ENCODE results near the gene MSL2.
"Not testable (repeated sequence)": the region's sequence is repeated elsewhere in the genome, so short reads cannot be mapped to it uniquely, and the experiment has no call there.

DNA sequence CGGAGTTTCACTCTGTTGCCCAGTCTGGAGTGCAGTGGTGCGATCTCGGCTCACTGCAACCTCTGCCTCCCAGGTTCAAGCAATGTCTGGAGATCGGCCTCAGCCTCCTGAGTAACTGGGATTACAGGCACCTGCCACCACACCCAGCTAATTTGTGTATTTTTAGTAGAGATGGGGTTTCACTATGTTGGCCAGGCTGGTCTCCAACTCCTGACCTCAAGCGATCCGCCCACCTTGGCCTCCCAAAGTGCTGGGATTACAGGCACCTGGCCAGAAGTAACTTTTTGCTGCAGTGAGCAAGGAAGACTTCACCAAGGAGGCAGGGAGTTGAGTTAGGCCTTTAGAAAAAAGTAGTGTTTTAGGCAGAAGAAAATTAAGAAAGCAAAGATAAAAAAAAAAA is 3.9 kb downstream of the MSL2 start:
- TF ChIP-seq, protein P1, sequence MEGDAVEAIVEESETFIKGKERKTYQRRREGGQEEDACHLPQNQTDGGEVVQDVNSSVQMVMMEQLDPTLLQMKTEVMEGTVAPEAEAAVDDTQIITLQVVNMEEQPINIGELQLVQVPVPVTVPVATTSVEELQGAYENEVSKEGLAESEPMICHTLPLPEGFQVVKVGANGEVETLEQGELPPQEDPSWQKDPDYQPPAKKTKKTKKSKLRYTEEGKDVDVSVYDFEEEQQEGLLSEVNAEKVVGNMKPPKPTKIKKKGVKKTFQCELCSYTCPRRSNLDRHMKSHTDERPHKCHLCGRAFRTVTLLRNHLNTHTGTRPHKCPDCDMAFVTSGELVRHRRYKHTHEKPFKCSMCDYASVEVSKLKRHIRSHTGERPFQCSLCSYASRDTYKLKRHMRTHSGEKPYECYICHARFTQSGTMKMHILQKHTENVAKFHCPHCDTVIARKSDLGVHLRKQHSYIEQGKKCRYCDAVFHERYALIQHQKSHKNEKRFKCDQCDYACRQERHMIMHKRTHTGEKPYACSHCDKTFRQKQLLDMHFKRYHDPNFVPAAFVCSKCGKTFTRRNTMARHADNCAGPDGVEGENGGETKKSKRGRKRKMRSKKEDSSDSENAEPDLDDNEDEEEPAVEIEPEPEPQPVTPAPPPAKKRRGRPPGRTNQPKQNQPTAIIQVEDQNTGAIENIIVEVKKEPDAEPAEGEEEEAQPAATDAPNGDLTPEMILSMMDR (IDR thresholded peaks at IDR 0.05) = not testable (repeated sequence)
- TF ChIP-seq, protein P2, sequence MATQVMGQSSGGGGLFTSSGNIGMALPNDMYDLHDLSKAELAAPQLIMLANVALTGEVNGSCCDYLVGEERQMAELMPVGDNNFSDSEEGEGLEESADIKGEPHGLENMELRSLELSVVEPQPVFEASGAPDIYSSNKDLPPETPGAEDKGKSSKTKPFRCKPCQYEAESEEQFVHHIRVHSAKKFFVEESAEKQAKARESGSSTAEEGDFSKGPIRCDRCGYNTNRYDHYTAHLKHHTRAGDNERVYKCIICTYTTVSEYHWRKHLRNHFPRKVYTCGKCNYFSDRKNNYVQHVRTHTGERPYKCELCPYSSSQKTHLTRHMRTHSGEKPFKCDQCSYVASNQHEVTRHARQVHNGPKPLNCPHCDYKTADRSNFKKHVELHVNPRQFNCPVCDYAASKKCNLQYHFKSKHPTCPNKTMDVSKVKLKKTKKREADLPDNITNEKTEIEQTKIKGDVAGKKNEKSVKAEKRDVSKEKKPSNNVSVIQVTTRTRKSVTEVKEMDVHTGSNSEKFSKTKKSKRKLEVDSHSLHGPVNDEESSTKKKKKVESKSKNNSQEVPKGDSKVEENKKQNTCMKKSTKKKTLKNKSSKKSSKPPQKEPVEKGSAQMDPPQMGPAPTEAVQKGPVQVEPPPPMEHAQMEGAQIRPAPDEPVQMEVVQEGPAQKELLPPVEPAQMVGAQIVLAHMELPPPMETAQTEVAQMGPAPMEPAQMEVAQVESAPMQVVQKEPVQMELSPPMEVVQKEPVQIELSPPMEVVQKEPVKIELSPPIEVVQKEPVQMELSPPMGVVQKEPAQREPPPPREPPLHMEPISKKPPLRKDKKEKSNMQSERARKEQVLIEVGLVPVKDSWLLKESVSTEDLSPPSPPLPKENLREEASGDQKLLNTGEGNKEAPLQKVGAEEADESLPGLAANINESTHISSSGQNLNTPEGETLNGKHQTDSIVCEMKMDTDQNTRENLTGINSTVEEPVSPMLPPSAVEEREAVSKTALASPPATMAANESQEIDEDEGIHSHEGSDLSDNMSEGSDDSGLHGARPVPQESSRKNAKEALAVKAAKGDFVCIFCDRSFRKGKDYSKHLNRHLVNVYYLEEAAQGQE (IDR thresholded peaks at IDR 0.05; ENCODE audit: insufficient read depth in 1 of 2, low read depth in 2 of 2, low read length in 1 of 2) = not testable (repeated sequence)
- TF ChIP-seq POLR2AphosphoS5, TCF7L2 (IDR thresholded peaks at IDR 0.05; ENCODE audit: low read depth, low read length): not testable (repeated sequence)
